HCT116 (cell line): ENCODE measurements around the gene GPX7. TPM values are rescaled to one million over a fixed set of nuclear protein-coding genes. Genes with fewer than 3 reads are reported as not detected.

Experiments
- ATAC-seq: fragments of 200-7000 bp; cut with Tn5 transposase; 2 replicates; pipeline ENCODE4 v1.9.1; 2020; ENCODE audit warnings: mild to moderate bottlenecking, moderate library complexity
- BruUV-seq: library from RNA; stranded (reverse); fragments of 400-500 nt; replicated peaks from 2 replicates; lab custom pipeline; 2021; lab: Mats Ljungman, UMichigan
- CTCF ChIA-PET: fragments of 300-600 bp; sonication (Branson Sonifier 250); formaldehyde crosslinking; loops from one replicate; lab custom pipeline; 2021; ENCODE audit warnings: antibody characterized with exemption; lab: Charles Lee
- POLR2A ChIA-PET: fragments of 300-600, 350-600 bp; sonication (Branson Sonifier 250); formaldehyde crosslinking; loops from one replicate; lab custom pipeline; 2021; ENCODE audit warnings: antibody characterized with exemption; lab: Charles Lee
- RAD21 ChIA-PET, 2 experiments: fragments of 300-600 bp; sonication (Branson Sonifier 250); formaldehyde crosslinking; loops; one replicate each; lab custom pipeline; 2023; ENCODE audit warnings: low total read pairs in 2 of 2; ENCODE audit not compliant: uncharacterized antibody in 2 of 2, unreplicated experiment in 2 of 2, low non-redundant PET in 1 of 2; lab: Charles Lee
- DNase-seq: peaks from one replicate; pipeline ENCODE4 v3.0.0-alpha.2; 2010; ENCODE audit warnings: low read depth, low spot score
- H2AFZ ChIP-seq: fragments of 200-600 bp; shearing (Covaris generic), sonication (generic); 2 replicates; pipeline ENCODE4 v1.6.1; 2017; ENCODE audit warnings: low read depth, mixed run types, mixed read lengths, antibody characterized with exemption, low read length; ENCODE audit not compliant: poor library complexity, severe bottlenecking
- H3K27ac ChIP-seq: 2 replicates; pipeline ENCODE4 v1.5.1; 2012; ENCODE audit warnings: low read depth, low read length
- H3K27me3 ChIP-seq: fragments of 200-600 bp; sonication (generic); 2 replicates; pipeline ENCODE4 v1.6.1; 2016; ENCODE audit warnings: mixed run types, low read length, mixed read lengths; ENCODE audit not compliant: insufficient read depth
- H3K36me3 ChIP-seq, 2 experiments: fragments of 200-500 bp in 1 of 2; fragments of 200-600 bp in 1 of 2; sonication (Bioruptor generic) in 1 of 2; sonication (generic) in 1 of 2; 2 replicates each; pipeline versions ENCODE4 v1.5.1 to v1.6.1; 2014 to 2016; ENCODE audit warnings: low read length in 2 of 2, inconsistent platforms in 1 of 2, mixed read lengths in 1 of 2, mixed run types in 1 of 2; ENCODE audit not compliant: insufficient read depth in 2 of 2, control insufficient read depth in 1 of 2
- H3K4me1 ChIP-seq, 2 experiments: fragments of 200-600 bp in 1 of 2; sonication (generic) in 1 of 2; 2 replicates each; pipeline versions ENCODE4 v1.5.1 to v1.6.1; 2012 to 2017; ENCODE audit warnings: low read length in 2 of 2, inconsistent platforms in 1 of 2, mild to moderate bottlenecking in 1 of 2, mixed read lengths in 1 of 2, mixed run types in 1 of 2, moderate library complexity in 1 of 2; ENCODE audit not compliant: insufficient read depth in 2 of 2, control insufficient read depth in 1 of 2
- H3K4me2 ChIP-seq: fragments of 200-600 bp; sonication (generic); 2 replicates; pipeline ENCODE4 v1.6.1; 2017; ENCODE audit warnings: mixed run types, low read length, mixed read lengths
- H3K4me3 ChIP-seq, 2 experiments: fragments of 200-600 bp in 1 of 2; sonication (generic) in 1 of 2; replicated peaks in 1 of 2; 2 replicates each; pipeline ENCODE4 v1.5.1; 2011 to 2016; ENCODE audit warnings: low read length in 2 of 2, control low read depth in 1 of 2, low read depth in 1 of 2, mild to moderate bottlenecking in 1 of 2, mixed read lengths in 1 of 2, mixed run types in 1 of 2
- H3K79me2 ChIP-seq: fragments of 200-600 bp; sonication (generic); 2 replicates; pipeline ENCODE4 v1.6.1; 2017; ENCODE audit warnings: mild to moderate bottlenecking, mixed run types, low read length, moderate library complexity, mixed read lengths; ENCODE audit not compliant: insufficient read depth
- H3K9ac ChIP-seq: fragments of 200-600 bp; sonication (generic); 2 replicates; pipeline ENCODE4 v1.6.1; 2016; ENCODE audit warnings: low read length, mixed read lengths
- H3K9me2 ChIP-seq: fragments of 200-600 bp; sonication (generic), shearing (Covaris generic); 2 replicates; pipeline ENCODE4 v1.6.1; 2017; ENCODE audit warnings: mixed run types, mild to moderate bottlenecking, moderate library complexity; ENCODE audit not compliant: insufficient read depth
- H3K9me3 ChIP-seq, 2 experiments: fragments of 200-500 bp in 1 of 2; fragments of 200-600 bp in 1 of 2; sonication (Bioruptor generic) in 1 of 2; sonication (generic) in 1 of 2; 2 replicates each; pipeline ENCODE4 v1.6.1; 2014 to 2017; ENCODE audit warnings: low read length in 2 of 2, mixed read lengths in 2 of 2, inconsistent platforms in 1 of 2, low read depth in 1 of 2, mild to moderate bottlenecking in 1 of 2, mixed run types in 1 of 2, moderate library complexity in 1 of 2; ENCODE audit not compliant: control insufficient read depth in 1 of 2, insufficient read depth in 1 of 2
- H4K20me1 ChIP-seq: fragments of 200-600 bp; sonication (generic), shearing (Covaris generic); 2 replicates; pipeline ENCODE4 v1.6.1; 2017; ENCODE audit warnings: mixed run types, mild to moderate bottlenecking, moderate library complexity; ENCODE audit not compliant: insufficient read depth
- ATF3 ChIP-seq: IDR thresholded peaks from 2 replicates; pipeline ENCODE4 v1.6.1; 2012
- CBX3 ChIP-seq: IDR thresholded peaks from 2 replicates; pipeline ENCODE4 v1.6.1; 2012; ENCODE audit warnings: low read depth
- CEBPB ChIP-seq: IDR thresholded peaks from 2 replicates; pipeline ENCODE4 v1.6.1; 2012; ENCODE audit warnings: low read depth
- CTCF ChIP-seq, 3 experiments: fragments of 200-600 bp in 1 of 3; sonication (generic) in 1 of 3; IDR thresholded peaks in 2 of 3; conservative IDR thresholded peaks in 1 of 3; 2 replicates each; pipeline ENCODE4 v1.5.1; 2012 to 2017; ENCODE audit warnings: low read depth in 2 of 3, low read length in 2 of 3, antibody characterized with exemption in 1 of 3, borderline replicate concordance in 1 of 3, control low read depth in 1 of 3, mild to moderate bottlenecking in 1 of 3, mixed read lengths in 1 of 3, mixed run types in 1 of 3, moderate library complexity in 1 of 3; ENCODE audit not compliant: insufficient read depth in 1 of 3
- EGR1 ChIP-seq: IDR thresholded peaks from 2 replicates; pipeline ENCODE4 v1.6.1; 2012; ENCODE audit warnings: low read depth
- EZH2 ChIP-seq: fragments of 200-600 bp; sonication (generic); IDR thresholded peaks from 2 replicates; pipeline ENCODE4 v1.6.1; 2017; ENCODE audit warnings: antibody characterized with exemption, mixed run types
- EZH2phosphoT487 ChIP-seq: fragments of 200-600 bp; IDR thresholded peaks from 2 replicates; pipeline ENCODE4 v1.6.1; 2018; ENCODE audit warnings: antibody characterized with exemption, borderline replicate concordance
- FOSL1 ChIP-seq: IDR thresholded peaks from 2 replicates; pipeline ENCODE4 v1.6.1; 2012; ENCODE audit warnings: low read depth
- JUND ChIP-seq: IDR thresholded peaks from 2 replicates; pipeline ENCODE4 v1.6.1; 2012
- MAX ChIP-seq: IDR thresholded peaks from 2 replicates; pipeline ENCODE4 v1.6.1; 2012
- POLR2A ChIP-seq: IDR thresholded peaks from 2 replicates; pipeline ENCODE4 v1.7.0; 2011; ENCODE audit warnings: borderline replicate concordance; ENCODE audit not compliant: insufficient read depth, insufficient read length; ENCODE audit errors: extremely low read depth
- POLR2AphosphoS5 ChIP-seq: IDR thresholded peaks from 2 replicates; pipeline ENCODE4 v1.6.1; 2011; ENCODE audit warnings: mild to moderate bottlenecking, low read depth, low read length, moderate library complexity
- RAD21 ChIP-seq: IDR thresholded peaks from 2 replicates; pipeline ENCODE4 v1.6.1; 2012; ENCODE audit warnings: low read depth, mild to moderate bottlenecking
- REST ChIP-seq: IDR thresholded peaks from 2 replicates; pipeline ENCODE4 v1.6.1; 2012; ENCODE audit warnings: low read depth
- SP1 ChIP-seq: IDR thresholded peaks from 2 replicates; pipeline ENCODE4 v1.6.1; 2012; ENCODE audit warnings: low read depth
- SRF ChIP-seq: IDR thresholded peaks from 2 replicates; pipeline ENCODE4 v1.6.1; 2012; ENCODE audit warnings: low read depth
- TCF7L2 ChIP-seq: IDR thresholded peaks from 2 replicates; pipeline ENCODE4 v1.7.0; 2011; ENCODE audit warnings: borderline replicate concordance, inconsistent platforms; ENCODE audit not compliant: insufficient read depth, insufficient read length; ENCODE audit errors: extremely low read depth
- YY1 ChIP-seq: IDR thresholded peaks from 2 replicates; pipeline ENCODE4 v1.6.1; 2011; ENCODE audit warnings: low read length, low read depth, moderate library complexity, mild to moderate bottlenecking; ENCODE audit not compliant: insufficient replicate concordance; ENCODE audit errors: extremely low read depth
- ZFX ChIP-seq: fragments of 450-650 bp; IDR thresholded peaks from 2 replicates; pipeline ENCODE4 v1.6.1; 2017
- ZNF274 ChIP-seq: fragments of 200-500 bp; sonication (Bioruptor generic); IDR thresholded peaks from 2 replicates; pipeline ENCODE4 v1.6.1; 2014; ENCODE audit warnings: mild to moderate bottlenecking, low read depth, low read length, inconsistent platforms
- intact Hi-C: fragments of 100-400 bp; cut with micrococcal nuclease; formaldehyde crosslinking; loops from 2 replicates; pipeline ENCODE4 v1.10.0; 2022
- total RNA-seq: library from RNA; stranded (reverse); gene quantifications from one replicate; pipeline ENCODE4 v1.2.1, GENCODE V29; 2021; ENCODE audit not compliant: unreplicated experiment

GPX7 gene
- total RNA-seq, 1 experiment from 2014 or later = not detected

- intact Hi-C loops = loop anchor here (2.0 kb wide), 1 partner anchor 134 kb away; no protein-coding TSS in a partner anchor
- DNase-seq (peak; percentile 48), ATAC-seq (peak; percentile 69)
- no TSS peak for BruUV-seq
- Histone ChIP-seq H4K20me1 (peaks cover 3% of the 10 kb centered on the region; the same call in 1 of the 2 replicates), H3K36me3 (no peaks in the 10 kb centered on the region), H2AFZ (no peak within 1 kb of the TSS), H3K27ac (peak within 1 kb of the TSS; percentile 91), H3K4me1 (peaks cover 8 to 25% of the 10 kb centered on the region in 2 experiments; a peak in 2 of 4 replicates), H3K9ac (peak within 1 kb of the TSS; percentile 77), H3K79me2 (peaks cover 51% of the 10 kb centered on the region), H3K27me3 (no peaks in the 10 kb centered on the region), H3K4me2 (peak within 1 kb of the TSS; percentile 79), H3K4me3 (peak within 1 kb of the TSS; percentile 77 to 86), H3K9me3 (no peaks in the 10 kb centered on the region), H3K9me2 (no peaks in the 10 kb centered on the region)
- CTCF ChIA-PET = interaction anchor here (0.6 kb wide), 2 partner anchors 589 to 1365 kb away, joined by 3 read pairs; no protein-coding TSS in a partner anchor
- RAD21 ChIA-PET = interaction anchor here (0.6 to 1.1 kb wide), 5 partner anchors 33 to 472 kb away, joined by 3 to 5 read pairs (median 3); no protein-coding TSS in a partner anchor
- POLR2A ChIA-PET = interaction anchor here (0.6 to 1.4 kb wide), 9 partner anchors 15 to 325 kb away, joined by 3 to 6 read pairs (median 4); no protein-coding TSS in a partner anchor
- TF ChIP-seq YY1 (peak; percentile 91), TCF7L2 (no peak), JUND (no peak), SP1 (no peak), EZH2 (no peak), ATF3 (no peak), POLR2A (peak; percentile 57), EZH2phosphoT487 (no peak), EGR1 (0 out of 2 replicates have a peak, but pooled peaks have one; percentile 30), ZFX (peak; percentile 84), POLR2AphosphoS5 (peak; percentile 58), CBX3 (no peak), SRF (no peak), RAD21 (no peak), FOSL1 (no peak), MAX (peak; percentile 50), CTCF (IDR thresholded peaks at IDR 0.05 in 2 of 3, conservative IDR thresholded peaks at IDR 0.05 in 1 of 3; ENCODE audit: borderline replicate concordance in 1 of 3, insufficient read depth in 1 of 3, low read depth in 2 of 3, low read length in 2 of 3) (no peak), ZNF274 (no peak), CEBPB (no peak), REST (no peak)
Measured at GRCh38 chr1:52552505-52553361, 49.4 kb upstream of the GPX7 start, which contains the start of gene TUT4. Gene TUT4, minus strand, starts transcription at chr1:52553092. Its CDS starts 26,812 bp downstream, at chr1:52526280.
